Muscle of back (tissue), 11 donors: ENCODE data around the gene COL17A1. TPM values are rescaled to one million over a fixed set of nuclear protein-coding genes. Genes with fewer than 3 reads are reported as not detected.
A peak's percentile ranks its signal among the peaks of the same experiment; 100 is the strongest.

Source experiments
- DNase-seq, 3 donors: peaks; one replicate each; pipeline versions ENCODE4 v3.0.0 to v3.0.0-alpha.2; 2013
- polyA plus RNA-seq, 10 donors: library from polyadenylated mRNA; unstranded; fragments of 120-200 nt; gene quantifications; one replicate each; pipeline ENCODE4 v1.2.1, GENCODE V29; 2013; ENCODE audit not compliant: insufficient read length in 10 of 10

The COL17A1 gene
- polyA plus RNA-seq, 10 donors, result 0.16 to 91.2 (median 0.35) TPM; not detected in 1

DNA sequence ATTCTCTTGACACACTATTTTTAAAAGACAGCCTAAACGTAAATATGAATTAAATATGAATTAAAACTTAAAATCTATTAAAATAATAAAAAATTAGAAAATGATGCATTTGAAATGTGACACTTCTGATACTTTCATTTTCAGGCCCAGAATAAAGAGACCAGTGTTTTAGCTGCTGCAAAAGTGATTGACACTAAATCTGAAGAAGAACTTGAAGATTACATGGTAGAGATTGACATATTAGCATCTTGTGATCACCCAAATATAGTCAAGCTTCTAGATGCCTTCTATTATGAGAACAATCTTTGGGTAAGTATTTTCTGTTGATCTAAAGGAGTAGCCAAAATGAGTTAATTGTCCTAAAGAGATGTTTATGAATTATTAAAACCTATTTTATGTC lies 95.1 kb downstream of the COL17A1 start:
- DNase-seq, result no peak

GRCh38 chr10:103990121-103990520 lies 95.6 kb downstream of the COL17A1 start:
- no peak for DNase-seq

- no peak for DNase-seq
These were observed 99.3 kb downstream of the COL17A1 start for GRCh38 chr10:103986360-103986759.

- no peak for DNase-seq
These were observed 100.0 kb downstream of the COL17A1 start for GRCh38 chr10:103985726-103986125.

- DNase-seq, result peak in 1 of 3 donors; percentile 6
These were observed 102.2 kb downstream of the COL17A1 start for GRCh38 chr10:103983367-103983911.

DNA sequence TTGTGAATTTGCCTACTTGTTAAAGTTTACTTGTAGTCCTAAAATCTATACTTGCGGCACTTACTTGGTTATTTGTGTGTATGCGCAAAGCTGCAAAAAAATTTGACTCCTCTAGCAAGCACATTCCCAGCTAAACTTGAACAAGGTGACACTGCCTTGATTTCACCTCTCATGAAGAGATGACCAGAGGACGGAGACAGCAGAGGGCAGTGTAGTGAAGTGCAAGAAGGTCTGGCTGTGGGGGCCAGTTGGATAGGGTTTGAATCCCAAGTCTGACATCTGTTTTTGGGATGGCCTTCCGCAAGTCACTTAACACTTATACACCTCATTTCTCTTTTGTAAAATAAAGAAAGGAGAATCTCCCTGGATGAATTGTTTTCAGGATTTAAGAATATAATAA lies 103.0 kb downstream of the COL17A1 start:
- DNase-seq, result peak in 1 of 3 donors; percentile 15

Other genes with a start within 250 kb of the COL17A1 start
- 10 to 100 TPM; 72.3 to 88.0 (median 76.6) TPM for gene SH3PXD2A, start 230.3 kb downstream of the COL17A1 start, polyA plus RNA-seq
- 10 to 100 TPM; 19.0 to 24.5 (median 20.6) TPM for gene STN1, start 167.7 kb downstream of the COL17A1 start, polyA plus RNA-seq
- gene SLK, start 118.7 kb downstream of the COL17A1 start, polyA plus RNA-seq, result 10 to 100 TPM; 25.6 to 38.2 (median 30.3) TPM
- 1 to 10 TPM; 5.1 to 7.6 (median 6.8) TPM for gene SFR1, start 36.3 kb upstream of the COL17A1 start, polyA plus RNA-seq
- gene CFAP43, start 146.5 kb upstream of the COL17A1 start, polyA plus RNA-seq, result under 1 TPM; 0.15 to 0.91 (median 0.39) TPM
- 10 to 100 TPM; 36.5 to 57.7 (median 44.6) TPM for gene GSTO1, start 169.0 kb upstream of the COL17A1 start, polyA plus RNA-seq
- 1 to 10 TPM in 6 of 10 donors, under 1 TPM in 4; 0.64 to 3.4 (median 1.2) TPM for gene GSTO2, start 183.3 kb upstream of the COL17A1 start, polyA plus RNA-seq